HG03060 (cell line): Measurements from ENCODE around the gene HINT1.
"Not testable (repeated sequence)": the region's sequence is repeated elsewhere in the genome, so short reads cannot be mapped to it uniquely, and the experiment has no call there.

Experiments
- ATAC-seq: cut with Tn5 transposase; IDR thresholded peaks from one replicate; pipeline ENCODE4 v1.9.1; 2021; ENCODE audit warnings: low read depth, moderate number of reproducible peaks; ENCODE audit not compliant: unreplicated experiment

Gene HINT1

DNA sequence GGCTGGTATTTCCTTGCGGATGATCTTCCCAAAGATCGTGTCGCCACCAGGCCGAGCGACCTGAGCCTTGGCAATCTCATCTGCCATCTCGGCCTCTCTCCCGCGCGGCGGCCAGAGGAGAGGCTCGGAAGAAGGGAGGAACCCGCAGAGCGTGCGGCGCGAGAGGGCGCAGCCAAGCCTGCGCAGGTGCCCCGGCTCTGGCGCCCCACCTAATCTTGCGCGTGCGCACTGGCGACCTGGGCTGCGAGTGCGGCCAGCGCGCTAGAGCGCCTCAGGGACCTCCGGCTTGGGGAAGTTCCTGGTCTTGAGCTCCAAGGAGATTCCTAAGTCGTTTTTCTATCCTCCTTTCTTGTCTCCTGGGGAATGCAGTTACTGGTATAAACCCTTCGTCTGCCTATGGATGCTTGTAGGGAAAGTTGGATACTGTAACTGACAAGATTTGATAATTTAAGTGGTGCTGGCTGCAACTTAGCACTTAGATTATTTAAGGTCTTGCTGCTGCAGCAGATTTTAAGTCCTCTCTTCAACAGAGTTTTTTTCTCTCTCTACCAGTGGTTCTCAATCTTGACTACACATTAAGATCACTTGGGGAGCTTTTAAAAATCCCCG, at the start of gene HINT1:
HINT1 (minus strand) TSS at position 138 of the 609 bp plus-strand sequence; CDS start at position 87, 51 bp downstream.
- peak; percentile 70 for ATAC-seq

- ATAC-seq, result no peak
Measured at GRCh38 chr5:131214609-131215227, 49.7 kb upstream of the HINT1 start.

- no peak for ATAC-seq
Measured at GRCh38 chr5:131212471-131213021, 47.5 kb upstream of the HINT1 start.

- no peak for ATAC-seq
Measured at GRCh38 chr5:131211669-131212068, 46.6 kb upstream of the HINT1 start.

GRCh38 chr5:131210151-131210510, 45.1 kb upstream of the HINT1 start:
- no peak for ATAC-seq

DNA sequence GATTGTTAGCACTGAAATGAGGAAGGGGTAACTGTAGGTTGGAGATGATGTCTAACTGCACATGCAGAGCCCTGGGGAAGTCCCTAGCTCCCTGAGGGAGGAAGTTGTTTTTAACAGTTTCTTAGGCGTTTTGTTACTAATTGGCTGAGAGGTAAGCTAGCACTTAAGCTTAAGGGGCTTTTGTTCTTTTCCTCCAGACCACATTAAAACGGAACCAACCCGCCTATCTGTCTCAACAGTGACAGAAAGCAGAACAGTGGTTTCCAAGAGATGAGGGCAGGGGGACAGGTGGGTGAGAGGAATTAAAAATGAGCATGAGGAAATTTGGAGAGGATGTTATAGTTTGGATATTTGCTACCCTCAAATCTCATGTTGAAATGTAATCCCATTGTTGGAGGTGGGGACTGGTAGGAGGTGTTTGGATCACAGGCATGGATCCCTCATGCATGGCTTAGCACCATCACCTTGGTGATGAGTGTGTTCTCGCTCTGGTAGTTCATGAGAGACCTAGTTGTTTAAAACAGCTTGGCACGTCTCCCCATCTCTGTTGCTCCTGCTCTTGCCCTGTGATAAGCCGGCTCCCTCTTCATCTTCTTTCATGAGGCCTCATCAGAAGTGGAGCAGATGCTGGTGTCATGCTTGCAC, 44.6 kb upstream of the HINT1 start:
- ATAC-seq, result peak; percentile 86

DNA sequence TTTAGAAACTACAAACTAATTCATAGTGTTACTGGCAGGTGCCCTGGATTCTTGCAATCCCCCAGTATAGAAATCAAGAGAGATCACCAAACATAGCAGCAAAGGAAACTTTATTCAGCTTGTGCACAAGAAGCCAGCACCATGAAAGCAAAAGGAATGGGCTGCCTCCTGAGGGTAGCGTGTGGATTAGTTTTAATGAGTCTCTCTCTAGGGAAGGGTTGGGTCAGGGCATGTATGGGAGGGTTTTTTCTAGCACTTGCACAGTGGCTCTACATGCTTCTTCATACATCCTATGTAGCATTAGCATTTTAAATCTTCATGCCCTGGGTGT, 44.1 kb upstream of the HINT1 start:
- no peak for ATAC-seq

DNA sequence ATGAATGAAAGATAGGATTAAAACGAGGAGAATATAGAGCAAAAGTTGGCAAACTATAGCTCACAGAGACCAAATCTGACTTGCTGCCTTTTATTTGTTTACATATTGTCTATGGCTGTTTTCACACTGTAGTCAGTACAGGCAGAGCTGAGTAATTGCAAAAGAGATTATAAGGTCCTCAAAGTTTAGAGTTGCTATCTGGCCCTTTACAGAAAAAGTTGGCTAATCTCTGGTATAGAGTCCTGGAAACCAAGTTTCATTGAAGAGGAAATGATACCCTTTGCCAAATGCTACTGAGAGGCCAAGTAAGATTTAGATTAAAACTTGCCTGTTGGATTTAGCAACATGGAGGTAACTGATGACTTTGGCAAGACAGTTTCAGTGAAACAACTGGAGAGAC, 41.7 kb upstream of the HINT1 start:
- no peak for ATAC-seq

GRCh38 chr5:131206061-131206460, 41.0 kb upstream of the HINT1 start:
- ATAC-seq, result no peak

- ATAC-seq, result no peak
Measured at GRCh38 chr5:131204964-131205363, 39.9 kb upstream of the HINT1 start.

DNA sequence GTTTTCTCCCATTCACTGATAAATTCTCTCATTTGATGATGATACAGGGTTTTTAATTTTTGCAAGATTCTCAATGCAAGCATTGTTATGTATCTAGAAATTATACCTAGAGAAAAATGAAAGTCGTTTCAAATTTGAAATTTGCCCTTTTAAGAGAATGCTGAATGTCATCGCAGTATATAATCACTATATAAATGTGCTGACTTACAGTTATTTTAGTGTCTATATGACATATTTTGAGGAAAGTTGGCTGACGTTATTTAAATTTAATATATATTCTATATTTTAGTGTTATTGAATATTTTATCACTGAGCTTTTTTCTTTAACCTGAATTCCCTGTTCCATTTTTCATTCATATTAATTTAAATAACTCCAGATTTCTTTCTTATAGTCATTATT, 35.5 kb upstream of the HINT1 start:
- no peak for ATAC-seq

GRCh38 chr5:131198625-131199024, 33.6 kb upstream of the HINT1 start:
- ATAC-seq, result no peak

DNA sequence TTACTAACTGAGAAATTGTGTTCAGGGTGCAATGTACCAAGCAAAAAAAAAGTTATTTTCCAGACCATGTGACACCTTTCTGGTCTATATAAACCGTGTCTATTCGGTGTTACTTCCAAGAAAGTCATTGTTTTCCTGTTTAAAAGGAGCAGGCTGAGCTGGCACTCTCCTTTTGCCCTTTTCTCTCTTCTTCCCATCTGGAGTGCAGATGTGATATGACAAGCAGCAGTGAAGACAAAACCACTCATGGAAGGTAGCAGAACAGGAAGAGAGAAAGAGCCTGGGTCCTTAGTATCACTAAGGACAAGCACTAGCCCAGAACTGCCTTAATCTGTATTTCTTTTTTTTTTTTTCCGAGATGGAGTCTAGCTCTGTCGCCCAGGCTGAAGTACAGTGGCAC, 31.3 kb upstream of the HINT1 start:
- ATAC-seq, result no peak

GRCh38 chr5:131195696-131196095, 30.6 kb upstream of the HINT1 start:
- ATAC-seq, result no peak

DNA sequence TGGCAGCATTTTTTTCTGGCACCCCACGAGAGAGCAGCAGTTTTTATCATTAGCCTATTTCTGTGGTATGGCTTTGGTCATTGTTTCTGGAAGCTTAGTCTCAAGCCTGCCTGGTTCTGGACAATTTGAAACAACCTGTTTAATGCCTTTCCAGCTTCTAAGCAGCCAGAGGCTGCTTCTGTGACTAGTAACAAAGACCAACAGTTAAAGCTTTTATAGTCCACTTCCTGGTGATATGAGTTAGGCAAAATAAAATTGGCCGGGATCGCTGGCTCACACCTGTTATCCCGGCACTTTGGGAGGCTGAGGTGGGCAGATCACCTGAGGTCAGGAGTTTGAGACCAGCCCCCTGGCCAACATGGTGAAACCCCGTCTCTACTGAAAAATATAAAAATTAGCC, 29.7 kb upstream of the HINT1 start:
- no peak for ATAC-seq

GRCh38 chr5:131193897-131194296, 28.8 kb upstream of the HINT1 start:
- not testable (repeated sequence) for ATAC-seq

- no peak for ATAC-seq
Measured at GRCh38 chr5:131193106-131193505, 28.1 kb upstream of the HINT1 start.

DNA sequence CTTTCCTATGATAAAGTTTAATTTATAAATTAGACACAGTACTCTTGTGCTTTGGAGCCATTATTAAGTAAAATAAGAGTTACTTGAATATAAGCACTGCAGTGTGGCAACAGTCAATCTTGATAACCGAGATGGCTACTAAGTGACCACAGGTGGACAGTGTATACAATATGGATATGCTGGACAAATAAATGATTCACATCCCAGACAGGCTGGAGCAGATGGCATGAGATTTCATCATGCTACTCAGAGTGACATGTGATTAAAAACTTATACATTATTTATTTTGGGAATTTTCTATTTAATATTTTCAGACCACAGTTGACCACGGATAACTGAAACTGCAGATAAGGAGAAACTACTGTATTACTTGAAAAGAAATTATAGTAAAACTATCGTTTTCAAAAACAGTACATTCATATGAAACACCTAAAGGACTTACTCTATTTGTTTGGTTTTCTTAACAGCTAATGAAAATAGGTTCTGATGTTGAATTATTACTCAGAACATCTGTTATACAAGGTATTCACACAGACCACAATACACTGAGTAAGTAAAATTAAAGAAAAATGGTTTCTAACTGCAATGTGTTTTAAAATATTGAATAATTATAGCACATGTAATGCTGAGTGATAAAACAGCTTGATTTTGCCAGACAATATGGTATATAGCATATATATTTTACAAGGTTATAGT, 21.7 kb upstream of the HINT1 start:
- ATAC-seq, result no peak

DNA sequence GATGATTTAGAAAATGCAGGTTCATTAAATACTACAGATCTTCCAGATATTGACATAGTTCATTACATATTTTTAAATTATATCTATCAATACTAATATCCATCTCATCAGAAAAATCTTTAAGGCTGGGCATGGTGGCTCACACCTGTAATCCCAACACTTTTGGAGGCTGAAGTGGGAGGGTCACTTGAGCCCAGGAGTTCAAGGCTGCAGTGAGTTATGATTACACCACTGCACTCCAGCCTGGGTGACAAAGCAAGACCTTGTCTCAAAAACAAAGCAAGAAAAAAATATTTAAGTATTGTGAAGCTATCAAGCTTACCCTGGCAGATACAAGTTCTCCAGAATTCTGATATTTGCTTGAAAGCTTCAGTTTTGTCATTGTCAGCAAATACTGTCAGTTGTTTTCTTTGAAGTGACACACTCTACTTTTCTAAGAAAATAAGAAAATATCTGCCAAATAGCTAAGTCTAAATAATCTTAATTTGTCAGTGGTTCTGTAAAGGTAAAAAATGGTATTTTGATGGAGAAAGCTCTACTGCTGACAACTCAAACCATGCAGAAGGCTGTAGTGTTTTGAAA, 20.6 kb upstream of the HINT1 start:
- no peak for ATAC-seq

GRCh38 chr5:131182839-131183238, 17.8 kb upstream of the HINT1 start:
- ATAC-seq, result no peak

GRCh38 chr5:131180407-131180806, 15.4 kb upstream of the HINT1 start:
- ATAC-seq, result no peak
